ENCODE data around the gene THY1.
"Not testable (repeated sequence)": the region's sequence is repeated elsewhere in the genome, so short reads cannot be mapped to it uniquely, and the experiment has no call there.

The THY1 gene

DNA sequence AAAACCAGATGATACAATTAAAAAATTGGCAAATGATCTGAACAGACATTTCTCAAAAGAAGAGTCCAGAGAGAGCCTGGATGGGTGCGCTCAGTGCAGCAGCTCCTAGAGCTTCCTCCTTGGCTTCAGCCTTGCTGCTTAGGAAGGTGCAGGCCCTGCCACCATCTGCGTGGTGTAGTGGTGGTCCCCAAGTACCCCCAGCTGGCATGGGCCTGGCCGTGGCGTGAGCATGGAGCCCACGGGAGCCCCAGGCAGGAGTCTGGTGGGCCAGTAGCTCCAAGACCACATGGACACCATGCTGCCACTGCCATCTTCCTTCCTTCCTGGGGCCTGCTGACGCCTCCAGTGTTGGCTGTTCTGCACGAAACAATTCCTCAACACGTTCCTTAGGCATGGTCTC lies 20.5 kb downstream of the THY1 start:
- Histone ChIP-seq H3K27ac (peak overlapping the region in 8 of 21 experiments; percentile 14 to 65 (median 40)), H3K4me3 (no peak overlapping the region)

DNA sequence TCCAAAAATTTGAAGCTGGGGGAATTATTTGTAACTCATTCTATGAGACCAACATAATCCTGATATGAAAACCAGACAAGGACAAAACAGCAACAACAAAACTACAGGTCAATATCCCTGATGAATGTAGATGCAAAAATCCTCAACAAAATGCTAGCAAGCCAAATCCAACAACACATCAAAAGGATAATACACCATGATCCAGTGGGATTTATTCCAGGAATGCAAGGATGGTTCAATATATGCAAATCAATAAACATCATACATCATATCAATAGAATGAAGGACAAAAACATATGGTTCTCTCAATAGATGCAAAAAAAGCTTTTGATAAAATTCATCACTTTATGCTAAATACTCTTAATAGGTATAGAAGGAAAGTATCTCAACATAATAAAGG lies 22.1 kb downstream of the THY1 start:
- H3K27ac ChIP-seq = no peak overlapping the region
- H3K4me3 ChIP-seq = no peak overlapping the region

DNA sequence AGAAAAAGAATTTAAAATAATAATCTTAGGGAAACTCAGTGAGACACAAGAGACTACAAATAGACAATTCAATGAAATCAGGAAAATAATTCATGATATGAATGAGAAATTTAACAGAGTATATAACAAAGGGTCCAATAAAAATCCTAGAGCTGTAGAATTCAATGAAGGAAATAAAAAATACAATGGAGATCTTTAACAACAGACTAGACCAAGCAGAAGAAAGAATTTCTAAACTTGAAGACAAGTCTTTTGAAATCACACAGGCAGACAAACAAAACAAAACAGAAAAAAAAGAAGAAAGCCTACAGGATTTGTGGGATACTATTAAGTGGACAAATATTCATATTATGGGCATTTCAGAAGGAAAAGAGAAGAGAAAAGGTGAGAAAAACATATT lies 25.2 kb downstream of the THY1 start:
- Histone ChIP-seq H3K27ac (no peak overlapping the region), H3K4me3 (no peak overlapping the region)

- H3K4me3 ChIP-seq = no peak overlapping the region
- no peak overlapping the region for H3K27ac ChIP-seq
Observed at GRCh38 chr11:119396835-119397234, 26.1 kb downstream of the THY1 start.

DNA sequence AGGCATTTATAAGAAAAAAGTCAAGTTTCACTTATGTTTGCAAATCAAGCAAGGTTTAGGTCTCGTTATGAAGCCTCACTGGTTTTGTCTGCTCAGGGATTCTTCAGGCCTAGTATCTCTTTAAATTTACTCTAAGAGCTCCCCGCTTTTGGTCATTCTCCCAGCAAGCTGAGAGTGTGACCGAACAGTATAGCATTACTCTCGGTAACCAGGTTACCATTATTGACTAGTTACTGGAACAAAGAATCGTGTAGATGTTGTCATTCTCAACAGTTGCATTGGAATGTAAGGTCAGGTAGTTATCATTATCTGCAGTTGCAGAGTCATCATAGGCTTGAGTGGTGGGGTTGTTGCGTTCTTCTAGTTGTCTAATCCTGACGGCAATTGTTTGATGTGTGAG lies 31.7 kb downstream of the THY1 start:
- H3K4me3 ChIP-seq = no peak overlapping the region

DNA sequence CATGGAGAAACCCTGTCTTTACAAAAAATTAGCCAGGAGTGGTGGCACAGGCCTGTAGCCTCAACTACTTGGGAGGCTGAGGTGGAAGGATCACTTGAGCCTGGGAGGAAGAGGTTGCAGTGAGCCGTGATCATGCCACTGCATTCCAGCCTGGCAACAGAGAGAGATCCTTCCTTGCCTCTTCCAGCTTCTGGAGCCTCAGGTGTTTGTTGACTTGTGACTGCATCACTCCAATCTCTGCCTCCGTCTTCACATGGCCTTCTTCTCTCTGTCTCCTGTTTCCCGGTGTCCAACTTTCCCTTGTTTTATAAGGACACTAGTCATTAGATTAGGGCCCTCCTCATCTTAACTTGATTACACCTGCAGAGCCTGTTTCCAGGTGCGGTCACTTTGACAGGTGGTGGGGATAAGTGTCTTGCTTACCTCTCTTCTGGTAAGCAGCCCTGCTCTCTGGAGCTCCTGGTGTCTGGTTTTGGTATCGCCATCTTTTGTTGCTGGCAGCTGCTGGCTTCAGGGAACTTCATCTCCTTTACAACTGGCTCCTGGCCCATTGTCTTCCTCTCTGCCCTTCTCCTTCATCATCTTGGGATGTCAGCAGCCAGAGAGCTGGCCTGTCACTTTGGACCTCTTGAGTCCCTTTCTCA lies 33.2 kb downstream of the THY1 start:
- Histone ChIP-seq H3K27ac (no peak overlapping the region), H3K4me3 (no peak overlapping the region)

More for the DNA sequence above, 31.7 kb downstream of the THY1 start:
- H3K27ac ChIP-seq = no peak overlapping the region

DNA sequence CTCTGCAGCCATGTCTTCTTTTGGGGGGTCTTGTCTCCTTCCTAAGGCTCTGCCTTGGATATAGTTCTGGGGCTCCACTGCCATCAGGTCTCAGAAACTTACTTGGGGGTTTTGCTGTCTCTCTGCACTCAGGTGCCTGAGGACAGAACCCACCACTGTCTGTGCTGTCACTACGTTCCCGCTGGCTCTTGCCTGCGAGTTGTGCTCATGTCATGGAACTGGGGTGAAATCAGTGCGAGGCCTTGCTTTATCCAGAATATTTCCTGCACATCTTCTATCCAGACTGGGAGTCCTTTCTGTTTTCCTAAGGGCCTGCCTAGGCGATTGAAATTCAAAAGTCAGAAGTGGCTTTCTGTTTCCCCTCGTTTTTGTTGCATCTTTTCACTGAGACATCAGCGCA lies 34.9 kb downstream of the THY1 start:
- Histone ChIP-seq H3K27ac (no peak overlapping the region), H3K4me3 (no peak overlapping the region)

DNA sequence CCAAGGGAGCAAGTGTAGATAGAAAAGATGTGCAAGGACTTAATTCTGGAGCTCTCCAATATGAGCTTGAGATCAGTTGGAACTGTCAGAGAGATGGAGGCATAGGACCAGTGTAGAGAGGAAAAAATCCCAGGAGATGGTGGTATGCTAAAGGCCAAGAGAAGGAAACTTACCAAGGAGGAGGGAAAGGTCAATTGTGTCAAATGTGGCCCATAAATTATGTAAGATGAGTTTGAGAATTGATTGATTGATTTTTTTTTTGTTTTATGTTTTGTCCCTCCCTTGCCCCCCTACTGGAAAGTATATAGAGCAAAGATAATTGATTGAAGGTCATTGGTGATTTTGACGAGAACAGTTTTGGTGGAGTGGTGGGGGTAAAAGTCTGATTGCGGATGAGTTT lies 38.6 kb downstream of the THY1 start:
- no peak overlapping the region for H3K27ac ChIP-seq

GRCh38 chr11:119382513-119382912 lies 40.5 kb downstream of the THY1 start:
- peak overlapping the region in 1 of 21 experiments; percentile 38 for H3K27ac ChIP-seq
- not testable (repeated sequence) for H3K4me3 ChIP-seq

More for the DNA sequence above, 38.6 kb downstream of the THY1 start:
- H3K4me3 ChIP-seq = no peak overlapping the region

DNA sequence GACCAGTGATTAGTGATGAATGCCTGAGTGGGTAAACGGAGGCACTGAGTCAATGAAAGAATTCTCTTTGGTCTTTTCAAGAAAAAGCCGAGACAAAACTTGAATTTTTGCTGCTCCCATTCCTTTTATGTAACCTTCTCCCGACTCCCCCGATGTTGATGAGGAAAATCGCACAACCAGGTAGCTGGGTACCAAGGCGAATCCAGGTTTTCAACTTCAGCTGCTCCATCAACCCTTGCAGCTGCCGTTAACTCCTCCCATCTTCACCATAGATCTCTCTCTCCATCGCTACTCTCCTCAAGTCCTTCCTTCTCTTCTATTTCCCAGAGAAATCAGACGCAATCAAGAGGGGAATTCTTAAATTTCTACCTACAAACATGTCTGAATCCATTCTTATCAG lies 40.9 kb downstream of the THY1 start:
- Histone ChIP-seq H3K27ac (peak overlapping the region in 6 of 21 experiments; percentile 38 to 47 (median 42)), H3K4me3 (peak overlapping the region; percentile 11 to 46 (median 36))

GRCh38 chr11:119381181-119381988 lies 41.6 kb downstream of the THY1 start, which contains the start of gene USP2:
Gene USP2, minus strand, starts transcription at chr11:119381690. Its CDS starts 8,210 bp downstream, at chr11:119373480.
- peak within 1 kb of the TSS; percentile 27 to 46 (median 36) for H3K4me3 ChIP-seq
- peak within 1 kb of the TSS in 18 of 21 experiments; percentile 10 to 85 (median 50) for H3K27ac ChIP-seq

GRCh38 chr11:119380827-119381180 lies 42.2 kb downstream of the THY1 start:
- Histone ChIP-seq H3K4me3 (peak overlapping the region; percentile 27 to 46 (median 36)), H3K27ac (peak overlapping the region in 18 of 21 experiments; percentile 10 to 85 (median 50))

GRCh38 chr11:119380160-119380826 lies 42.7 kb downstream of the THY1 start:
- H3K4me3 ChIP-seq = peak overlapping the region in 2 of 7 experiments; percentile 36 to 46

DNA sequence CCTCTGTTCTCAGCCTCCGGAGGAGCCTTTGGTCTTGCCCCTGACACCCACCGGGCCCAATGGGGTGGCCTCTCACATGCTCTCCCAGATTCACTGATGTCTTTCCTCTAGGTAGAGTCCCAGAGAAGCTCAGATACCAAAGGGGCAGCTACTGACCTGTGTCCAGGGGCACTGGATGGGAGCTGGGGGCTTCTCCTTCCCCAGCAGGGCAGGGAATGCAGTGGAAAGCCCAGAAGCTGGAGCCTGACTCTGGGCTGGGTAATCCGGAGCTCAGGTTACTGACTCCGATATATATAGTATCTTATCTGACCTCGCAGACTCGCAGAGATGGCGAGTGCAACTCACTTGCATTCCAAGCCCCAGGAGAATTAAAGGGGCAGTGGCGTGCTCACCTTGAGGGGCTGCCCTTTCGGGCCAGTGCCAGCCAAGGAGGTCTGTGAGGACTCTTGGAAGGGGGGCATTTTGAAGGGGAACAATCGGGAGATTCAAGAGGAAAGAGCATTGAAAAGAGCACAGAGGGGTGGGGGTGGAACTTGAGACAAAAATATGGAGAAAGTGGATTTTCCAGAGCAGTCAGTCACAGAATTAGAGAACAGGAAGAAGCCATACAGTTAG lies 44.0 kb downstream of the THY1 start:
- H3K4me3 ChIP-seq = no peak overlapping the region

More at GRCh38 chr11:119380160-119380826, 42.7 kb downstream of the THY1 start:
- peak overlapping the region in 11 of 21 experiments; percentile 17 to 74 (median 54) for H3K27ac ChIP-seq

DNA sequence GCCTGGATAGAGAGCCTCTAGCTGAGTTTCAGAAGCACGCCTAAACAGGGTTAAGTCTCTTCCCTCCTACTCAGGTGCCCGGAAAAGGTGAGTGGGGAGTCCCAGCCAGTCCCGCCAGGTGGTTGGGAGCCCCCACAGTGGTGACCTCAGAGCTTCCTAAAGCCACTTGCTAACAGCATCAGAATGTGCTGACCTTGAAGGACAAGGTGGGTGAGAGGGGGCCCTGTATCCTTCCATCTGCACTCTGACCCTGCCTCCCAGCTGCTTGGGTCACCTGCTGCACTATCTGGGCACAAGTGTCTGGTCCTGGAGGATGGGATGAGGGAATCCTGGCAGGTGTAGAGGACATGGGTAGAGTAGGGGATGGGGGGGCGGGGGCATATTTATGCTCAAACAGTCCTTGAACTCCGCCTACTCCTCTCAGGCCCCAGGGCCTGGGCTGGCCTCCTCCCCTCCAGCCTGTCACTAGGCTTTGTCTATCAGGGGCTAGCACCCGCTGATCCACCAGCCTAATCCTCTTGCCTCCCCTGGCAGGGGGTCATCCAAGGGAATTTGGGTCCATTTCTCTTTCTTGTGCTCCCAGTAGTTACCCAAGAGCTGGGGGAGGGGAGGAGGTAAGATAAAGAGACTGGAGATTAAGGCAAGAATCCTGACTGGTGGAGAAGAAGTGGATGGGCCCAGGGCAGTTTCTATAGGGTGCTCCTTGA lies 44.9 kb downstream of the THY1 start:
- no peak overlapping the region for H3K4me3 ChIP-seq
- peak overlapping the region in 2 of 21 experiments; percentile 3 to 27 for H3K27ac ChIP-seq

More for the DNA sequence above, 44.0 kb downstream of the THY1 start:
- H3K27ac ChIP-seq = peak overlapping the region in 1 of 21 experiments; percentile 3

DNA sequence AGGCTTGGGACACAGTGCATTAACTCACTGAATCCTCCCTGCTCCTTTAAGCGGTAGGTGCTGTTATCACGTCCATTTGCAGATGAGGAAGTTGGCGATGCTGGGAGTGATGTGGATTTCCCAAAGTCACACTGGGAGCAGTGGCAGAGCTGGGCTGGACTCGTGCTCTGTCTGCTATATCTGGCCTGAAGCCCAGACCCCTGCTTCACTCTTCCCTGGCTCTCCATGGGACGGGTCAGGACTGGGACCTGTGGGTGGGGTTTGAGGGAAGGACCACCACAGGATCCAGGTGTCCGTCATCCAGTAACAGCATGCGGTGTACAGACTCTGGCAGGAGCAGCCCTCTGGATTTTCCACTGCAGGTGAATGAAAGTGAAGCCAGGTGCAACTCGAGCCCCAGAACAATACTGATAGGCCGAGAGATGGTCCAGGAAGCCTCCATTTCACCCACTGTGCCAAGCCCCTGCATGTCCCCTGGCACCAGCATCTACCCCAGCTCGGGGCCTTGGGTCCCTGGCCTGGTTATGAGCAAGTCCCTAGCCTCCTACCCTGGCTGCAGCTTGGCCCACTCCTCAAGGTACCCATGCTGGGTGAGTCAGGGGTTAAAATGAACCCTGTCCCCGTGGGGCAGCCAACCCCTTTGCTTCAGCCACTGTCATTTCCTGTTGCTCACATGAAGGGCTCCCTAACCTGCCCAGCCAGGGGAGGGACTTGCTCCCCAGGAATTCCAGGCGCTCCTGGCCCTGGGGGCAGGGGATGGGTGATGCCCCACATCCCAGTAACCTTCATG lies 45.7 kb downstream of the THY1 start:
- H3K27ac ChIP-seq = peak overlapping the region in 3 of 21 experiments; percentile 3 to 27 (median 3)
- no peak overlapping the region for H3K4me3 ChIP-seq

GRCh38 chr11:119376197-119376847 lies 46.6 kb downstream of the THY1 start:
- Histone ChIP-seq H3K27ac (peak overlapping the region in 8 of 21 experiments; percentile 1 to 66 (median 44)), H3K4me3 (no peak overlapping the region)

All from skin epidermis (tissue), 12 donors.